Left colon (tissue), 2 donors: ENCODE data around the gene KANK4. TPM values are rescaled to one million over a fixed set of nuclear protein-coding genes. Genes with fewer than 3 reads are reported as not detected.

Experiments
- ATAC-seq: fragments of 200-7000 bp; cut with Tn5 transposase; one replicate; pipeline ENCODE4 v1.9.1; 2020; ENCODE audit warnings: mild to moderate bottlenecking, moderate library complexity
- DNase-seq, 2 donors: peaks; one replicate each; pipeline ENCODE4 v3.0.0-alpha.2; 2020
- intact Hi-C, 2 donors: fragments of 100-400 bp; cut with DNase I in 1 of 2; cut with micrococcal nuclease in 1 of 2; formaldehyde crosslinking; loops; one replicate each; pipeline versions ENCODE4 v1.11.2 to v1.14.0; 2022; cut with DNase I, micrococcal nuclease
- total RNA-seq, 2 donors: library from RNA; stranded (reverse); fragmentation: NEBNext Ultra II Directional; extraction: Animal tissue kit (Norgen Biotek cat#: 25700); gene quantifications; one replicate each; pipeline ENCODE4 v1.2.1, GENCODE V29; 2021
- donor health status: DM: no; HTN: no; CAD: no.
- donor health status: DM: yes; HTN: yes; CAD: no.

KANK4 gene
- total RNA-seq, 2 donors from 2014 or later: 0.50 to 2.8 TPM

DNA sequence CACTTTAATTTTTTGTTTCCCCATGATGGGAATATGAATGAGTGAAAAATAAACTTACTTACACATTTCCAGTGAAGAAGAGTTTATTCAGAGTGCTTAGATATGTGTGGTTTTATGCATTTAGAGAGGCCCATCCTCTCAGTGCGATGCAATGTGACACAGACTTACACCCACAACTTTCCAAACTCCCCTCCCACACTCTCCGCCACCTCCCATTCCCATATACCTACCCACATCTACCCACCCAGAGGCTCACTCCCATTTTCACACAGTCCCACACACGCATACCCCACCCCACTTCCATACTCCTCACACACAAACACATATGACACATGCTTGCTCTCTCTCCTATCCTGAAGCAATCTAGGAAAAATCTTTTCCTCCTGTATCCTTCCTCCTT, 21.9 kb upstream of the KANK4 start:
- ATAC-seq (no peak), DNase-seq (no peak)
- intact Hi-C loops: no loop called here

DNA sequence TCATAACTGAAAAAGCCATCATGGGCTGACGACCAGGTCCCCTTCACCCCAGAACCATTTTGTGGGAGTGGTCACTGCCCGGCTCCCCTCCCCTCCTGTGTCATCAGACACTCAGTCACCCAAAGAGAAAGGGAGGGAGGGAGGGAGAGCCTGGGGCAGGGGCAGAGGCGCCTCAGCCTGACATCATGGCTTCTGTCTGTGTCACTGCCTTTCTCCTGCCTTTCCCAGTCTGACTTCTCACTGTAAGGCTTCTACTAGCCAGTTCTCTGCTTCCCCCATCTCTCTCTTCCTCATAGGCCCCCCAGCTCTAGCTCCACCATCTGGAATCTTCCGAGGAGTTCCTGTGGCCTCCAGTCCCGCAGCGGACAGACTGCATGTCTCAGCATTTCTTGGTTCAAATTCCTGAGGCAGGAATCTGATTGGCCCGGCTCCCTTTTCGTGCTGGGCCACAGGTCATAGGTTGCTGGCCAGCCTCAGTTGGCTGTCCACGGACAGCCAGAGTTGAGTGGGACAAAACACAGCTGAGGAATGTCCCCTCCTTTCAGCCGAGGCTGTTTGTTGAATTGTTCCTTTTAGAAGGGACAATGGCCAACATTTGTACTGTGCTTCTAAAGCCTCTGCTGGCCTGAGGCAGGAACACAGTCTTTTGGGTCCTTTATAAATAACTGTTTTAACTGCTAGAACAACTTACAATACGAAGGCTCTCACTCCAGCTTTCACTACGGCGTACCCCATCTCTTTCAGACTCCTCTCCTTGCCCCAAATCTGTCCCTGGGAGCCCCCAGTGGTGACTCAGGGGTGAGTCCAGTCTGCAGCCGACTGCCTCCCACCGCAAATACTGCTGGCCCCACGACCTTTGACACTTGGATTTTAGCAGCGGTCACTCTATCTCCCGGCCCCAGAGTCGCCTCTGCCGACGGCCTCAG, 18.7 kb upstream of the KANK4 start:
- intact Hi-C loops: no loop called here
- DNase-seq (no peak), ATAC-seq (no peak)

DNA sequence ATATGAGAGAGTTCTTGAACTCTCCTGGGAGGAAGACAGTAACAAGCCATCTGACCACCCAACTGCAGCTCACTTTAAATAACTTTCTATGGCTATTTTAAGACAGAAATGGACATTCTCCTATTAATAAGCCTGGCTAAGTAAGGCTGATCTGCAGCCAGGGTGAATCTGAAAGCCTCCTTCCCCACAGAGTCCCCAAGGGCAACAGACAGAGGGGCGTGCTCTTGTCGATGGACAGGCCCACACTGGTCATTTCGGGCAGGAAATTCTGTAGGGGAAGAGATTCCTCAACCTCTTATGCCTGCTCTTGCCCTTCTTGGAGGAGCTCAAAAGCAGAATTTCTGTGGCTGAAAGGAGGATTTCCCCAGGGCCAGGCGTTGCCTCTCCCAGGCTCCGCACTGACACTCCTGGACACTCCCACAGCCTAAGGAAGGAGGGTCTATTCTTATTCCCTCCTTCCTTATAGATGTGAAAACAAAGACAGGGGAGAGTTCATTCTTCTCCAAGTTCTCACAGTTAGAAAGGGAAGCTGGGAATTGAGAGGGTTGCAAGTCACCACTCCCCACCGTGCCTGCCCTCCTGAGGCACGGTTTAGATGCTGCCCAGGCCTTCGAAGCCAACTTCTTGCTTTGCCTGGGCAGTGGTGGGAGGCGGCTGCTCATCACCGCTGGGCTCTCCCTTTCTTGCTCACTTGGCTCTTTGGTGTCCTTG, 17.9 kb upstream of the KANK4 start:
- DNase-seq (no peak), ATAC-seq (no peak)
- intact Hi-C loops: no loop called here

DNA sequence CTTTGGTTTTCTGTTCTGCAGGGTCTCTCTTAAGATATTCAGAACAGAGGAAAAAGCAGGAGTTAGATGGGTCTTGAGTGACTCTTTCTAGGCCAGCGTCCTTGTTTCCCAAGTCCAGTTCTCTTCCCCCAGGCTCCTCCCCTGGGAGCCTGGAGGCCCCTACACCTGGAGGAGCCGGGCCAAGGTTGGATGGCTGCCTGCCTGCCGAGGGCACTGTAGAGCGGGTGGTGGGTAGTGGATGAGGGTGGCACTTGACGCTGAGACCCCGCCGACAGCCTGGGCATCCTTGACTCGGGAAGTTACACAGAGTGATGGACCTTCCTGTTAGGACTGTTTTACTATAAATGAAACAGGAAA, 17.4 kb upstream of the KANK4 start:
- ATAC-seq (no peak), DNase-seq (no peak)
- intact Hi-C loops: no loop called here

DNA sequence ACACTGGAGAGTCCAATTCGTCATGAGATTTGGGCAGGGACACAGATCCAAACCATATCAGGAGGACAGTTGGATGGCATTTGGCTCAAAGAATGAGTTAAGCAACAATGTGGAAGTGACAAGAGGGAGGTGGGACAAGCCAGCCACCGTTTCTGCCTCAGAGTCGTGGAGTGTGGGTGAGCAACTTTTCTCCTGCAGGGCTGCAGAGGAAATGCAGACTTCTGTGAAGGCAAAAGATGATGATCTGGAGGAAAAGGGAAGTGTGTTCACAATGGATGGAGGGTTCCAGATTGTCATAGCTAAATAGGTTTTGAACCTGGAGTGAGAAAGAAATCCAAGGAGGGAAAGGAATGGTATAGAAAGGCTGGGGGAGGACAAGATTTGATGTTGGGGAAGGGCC, 16.4 kb upstream of the KANK4 start:
- intact Hi-C loops: no loop called here
- no peak for ATAC-seq
- DNase-seq: no peak

DNA sequence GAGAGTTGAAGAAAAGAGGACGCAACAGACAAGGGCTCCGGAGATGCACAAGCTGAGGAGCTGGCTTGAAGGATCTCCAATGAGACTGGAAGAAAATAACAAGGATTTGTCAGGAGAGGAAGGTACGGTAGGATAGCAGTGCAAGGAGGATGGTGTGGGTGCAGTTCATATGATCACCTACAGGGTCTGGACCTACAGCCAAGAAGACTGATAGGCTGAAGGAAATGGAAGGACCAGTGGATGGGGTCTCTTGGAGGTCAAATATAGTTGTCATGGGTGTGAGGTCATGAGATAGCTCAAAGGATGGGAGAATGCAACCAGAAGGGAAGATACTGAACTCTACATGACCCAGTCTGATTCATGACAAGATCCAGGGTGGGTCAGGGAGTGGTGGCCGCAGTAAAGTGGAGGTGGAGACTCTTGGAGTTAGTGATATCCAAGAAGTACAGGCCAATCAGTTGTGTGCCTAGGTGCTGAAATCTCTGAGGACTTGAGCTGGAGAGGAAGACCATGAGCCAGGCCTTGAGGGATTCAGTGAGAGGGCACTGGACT, 15.3 kb upstream of the KANK4 start:
- ATAC-seq (no peak), DNase-seq (no peak)
- intact Hi-C loops: no loop called here

DNA sequence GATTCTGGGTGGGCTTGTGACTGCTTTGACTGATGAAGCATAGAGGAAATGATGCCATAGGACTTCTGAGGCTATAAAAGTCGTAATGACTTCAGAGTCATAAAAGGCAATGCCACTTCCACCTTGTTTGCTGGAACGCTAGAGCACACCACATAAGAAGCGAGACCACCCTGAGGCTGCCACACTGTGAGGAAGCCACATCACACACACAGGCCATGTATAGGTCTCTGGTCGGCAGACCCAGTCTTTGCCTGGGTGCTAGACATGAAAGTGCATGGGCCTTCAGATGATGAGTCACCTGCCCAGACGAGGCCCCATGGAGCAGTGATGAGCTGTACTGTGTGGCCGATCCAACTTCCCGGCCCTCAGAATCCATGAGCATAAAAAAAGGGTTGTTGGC, 14.2 kb upstream of the KANK4 start:
- intact Hi-C loops: no loop called here
- DNase-seq: no peak
- ATAC-seq: no peak

DNA sequence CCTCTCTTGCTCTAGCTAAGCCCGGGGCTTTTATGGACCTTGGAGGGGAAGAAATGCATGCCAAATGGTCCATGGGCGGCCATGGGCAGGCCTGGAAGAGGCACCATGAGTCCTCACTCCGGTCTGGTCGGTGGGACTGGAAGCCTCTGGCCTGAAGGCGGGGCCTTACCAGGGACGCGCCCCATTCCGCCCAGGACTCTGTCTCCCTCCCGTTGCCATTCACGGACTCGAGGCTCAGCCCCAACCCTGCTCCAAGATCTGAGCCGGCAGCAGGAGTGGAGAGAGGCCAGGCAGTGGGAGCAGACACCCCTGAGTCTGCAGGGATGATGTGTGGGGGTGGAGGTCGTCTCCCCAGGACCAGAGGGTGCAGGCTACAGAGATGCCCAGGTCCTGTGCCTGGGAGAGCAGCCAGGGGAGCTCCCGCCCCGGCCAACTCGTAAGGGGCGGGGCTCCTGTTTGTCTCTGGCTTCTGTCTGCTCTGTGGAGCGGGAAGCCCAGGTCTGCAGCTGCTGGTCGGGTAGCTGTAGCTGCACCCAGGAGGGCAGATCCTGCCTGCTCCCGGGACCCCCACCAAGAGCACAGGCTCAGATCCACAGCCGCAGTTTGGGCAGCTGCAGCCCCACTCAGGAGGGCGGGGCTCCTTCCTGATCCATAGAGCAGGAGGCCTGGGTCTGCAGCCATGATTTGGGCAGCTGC, 8.3 kb upstream of the KANK4 start:
- peak in 1 of 2 donors; percentile 26 for DNase-seq
- peak; percentile 91 for ATAC-seq
- intact Hi-C loops: no loop called here

DNA sequence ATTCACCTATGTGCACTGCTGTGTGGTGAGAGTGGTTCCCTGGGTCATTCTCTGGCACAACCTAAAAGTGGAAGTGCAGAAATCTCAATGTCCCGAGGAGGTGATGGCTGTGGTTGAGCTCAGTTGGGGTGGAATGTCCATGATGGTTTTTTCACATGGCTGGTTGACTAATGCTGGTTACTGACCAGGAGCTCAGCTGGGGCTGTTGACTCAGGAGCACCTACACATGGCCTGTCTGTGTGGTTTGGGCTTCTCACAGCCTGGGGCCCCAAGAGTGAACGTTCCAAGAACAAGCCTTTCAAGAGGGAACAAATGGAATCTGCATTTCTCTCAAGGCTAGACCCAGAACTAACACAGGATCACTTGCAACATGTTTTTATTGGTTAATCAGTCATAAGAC, 6.4 kb upstream of the KANK4 start:
- no peak for ATAC-seq

DNA sequence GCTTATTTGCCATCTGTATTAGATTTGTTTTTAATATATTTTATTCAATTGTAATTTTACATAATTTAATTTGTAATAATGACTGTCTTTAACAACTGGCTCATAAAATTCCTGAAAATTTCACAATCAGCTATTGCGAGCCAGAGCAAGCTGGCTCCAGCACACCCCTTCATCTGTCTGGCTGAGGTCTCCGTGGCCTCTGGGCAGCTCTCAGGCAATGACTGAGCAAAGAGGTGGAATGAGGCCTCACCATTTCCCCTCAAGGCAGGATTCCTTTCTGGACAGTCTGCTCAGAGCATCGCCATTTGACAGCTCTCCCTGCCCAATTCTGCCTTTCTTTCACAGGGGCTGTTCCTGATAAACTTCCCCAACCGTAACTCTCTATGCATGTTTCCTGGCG, 5.8 kb upstream of the KANK4 start:
- intact Hi-C loops: no loop called here
- ATAC-seq (no peak), DNase-seq (no peak)

More for the DNA sequence above, 6.4 kb upstream of the KANK4 start:
- intact Hi-C loops: no loop called here
- DNase-seq: no peak

DNA sequence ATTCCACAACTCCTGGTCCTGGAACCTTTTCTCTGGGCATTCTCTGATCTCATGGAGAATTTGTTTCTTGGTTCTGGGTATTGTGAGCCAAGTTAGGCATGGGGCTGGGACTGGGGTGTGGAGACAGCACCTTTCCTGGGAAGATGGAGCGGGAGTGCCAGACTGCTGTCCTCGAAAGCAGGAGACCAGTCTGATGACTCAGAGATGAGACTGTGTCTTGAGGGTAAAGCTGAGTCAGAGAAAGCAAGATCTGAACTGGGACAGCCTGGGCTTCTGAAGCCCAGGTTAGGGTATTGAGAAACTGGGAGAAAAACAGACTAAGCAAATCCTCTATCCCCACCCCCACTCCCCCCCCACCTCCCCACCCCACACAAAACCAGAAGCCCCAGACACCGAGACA, 2.2 kb upstream of the KANK4 start:
- intact Hi-C loops: no loop called here
- no peak for ATAC-seq
- DNase-seq: no peak

DNA sequence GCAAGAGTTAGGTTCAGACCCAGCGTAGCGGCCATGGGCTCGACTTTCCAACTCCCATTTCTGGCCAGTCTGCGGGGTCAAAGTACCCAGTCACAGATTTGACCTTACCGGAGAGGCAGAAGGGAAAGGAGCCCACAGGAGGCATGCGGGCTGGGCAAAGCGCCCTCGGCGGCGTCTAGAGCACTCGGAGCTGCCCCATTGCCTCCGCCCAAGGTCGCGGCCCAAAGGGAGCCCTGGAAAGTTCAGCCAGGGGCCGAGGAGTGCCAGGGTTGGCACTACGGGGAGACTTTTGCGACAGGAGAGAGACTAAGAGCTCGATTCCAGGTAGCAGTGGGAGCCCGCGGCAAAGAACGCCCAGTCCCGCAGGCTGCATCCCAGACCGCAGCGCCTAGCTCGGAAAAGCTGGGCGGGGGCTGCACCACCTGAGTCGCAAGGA, 896 bp downstream of the KANK4 start:
- DNase-seq (no peak), ATAC-seq (peak; percentile 45)
- intact Hi-C loops: no loop called here

DNA sequence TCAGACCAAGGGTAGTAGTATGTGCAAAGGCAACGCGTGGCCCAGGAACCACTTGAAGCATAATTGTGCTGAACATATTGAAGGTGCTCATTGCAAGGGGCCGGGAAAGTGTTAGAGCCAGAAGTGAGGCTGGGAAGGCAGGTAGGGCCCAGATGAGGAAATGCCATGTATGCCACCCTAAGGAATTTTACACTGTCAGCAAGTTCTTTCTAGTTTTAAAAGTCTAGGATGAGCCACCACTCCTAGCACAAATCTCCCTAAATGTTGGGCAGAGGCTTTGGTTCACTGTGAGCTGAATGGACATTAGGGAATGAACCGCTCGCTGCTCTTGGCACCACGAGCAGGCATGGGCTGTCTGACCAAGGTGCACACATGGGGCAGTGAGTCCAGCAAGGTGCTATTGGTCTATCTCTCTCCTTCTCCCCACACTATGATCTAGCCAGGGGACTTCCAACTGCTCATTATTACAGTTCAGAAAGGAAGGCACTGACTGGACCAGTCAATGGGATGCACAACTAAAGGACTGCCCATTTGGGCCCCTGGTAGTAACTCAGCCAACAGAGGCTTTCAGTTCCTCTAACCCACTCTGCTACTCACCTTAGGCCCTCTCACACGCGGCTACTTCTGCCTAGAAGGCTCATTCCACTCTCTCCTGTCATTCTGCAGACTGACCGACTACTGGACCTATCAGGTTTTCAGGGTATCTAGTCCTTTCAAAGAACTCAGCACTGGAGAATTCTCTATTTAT, 2.0 kb downstream of the KANK4 start:
- no peak for ATAC-seq
- intact Hi-C loops: no loop called here
- DNase-seq: no peak

DNA sequence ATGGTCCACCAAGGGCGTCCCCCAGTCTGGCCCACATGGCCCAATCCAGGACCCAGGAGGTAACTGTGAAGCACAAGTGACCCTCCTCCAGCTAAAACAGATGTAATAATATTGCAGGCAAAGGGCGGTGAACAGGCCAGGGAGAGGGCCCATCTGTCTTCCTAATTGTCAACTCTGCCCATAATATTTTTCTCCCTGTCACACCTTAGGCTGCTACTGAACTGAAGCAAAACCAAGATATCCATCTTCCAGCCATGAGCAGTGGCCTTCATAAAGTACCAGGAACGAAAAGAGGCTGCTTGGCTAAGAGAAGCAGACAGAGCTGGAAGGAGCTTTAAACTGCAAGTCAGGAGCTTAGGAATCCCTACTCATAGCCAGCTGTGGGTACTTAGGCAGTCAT, 3.1 kb downstream of the KANK4 start:
- ATAC-seq (no peak), DNase-seq (no peak)
- intact Hi-C loops: no loop called here

DNA sequence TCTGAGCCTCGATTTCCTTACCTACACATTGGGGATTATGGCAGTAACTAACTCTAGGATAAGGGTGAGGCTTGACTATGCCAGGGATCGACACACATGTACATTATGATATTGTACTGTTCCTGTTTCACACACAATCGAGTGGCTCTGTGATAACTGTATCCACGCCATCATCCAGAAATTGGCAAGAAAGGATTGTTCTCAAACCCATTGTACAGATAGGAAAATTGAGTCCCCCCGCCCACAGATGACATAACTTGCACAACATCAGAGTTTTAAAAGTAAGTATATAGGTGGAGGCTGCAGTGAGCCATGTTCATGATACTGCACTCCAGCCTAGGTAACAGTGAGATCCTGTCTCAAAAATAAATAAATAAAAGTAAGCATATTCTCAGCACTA, 3.8 kb downstream of the KANK4 start:
- no peak for ATAC-seq
- intact Hi-C loops: no loop called here
- no peak for DNase-seq

DNA sequence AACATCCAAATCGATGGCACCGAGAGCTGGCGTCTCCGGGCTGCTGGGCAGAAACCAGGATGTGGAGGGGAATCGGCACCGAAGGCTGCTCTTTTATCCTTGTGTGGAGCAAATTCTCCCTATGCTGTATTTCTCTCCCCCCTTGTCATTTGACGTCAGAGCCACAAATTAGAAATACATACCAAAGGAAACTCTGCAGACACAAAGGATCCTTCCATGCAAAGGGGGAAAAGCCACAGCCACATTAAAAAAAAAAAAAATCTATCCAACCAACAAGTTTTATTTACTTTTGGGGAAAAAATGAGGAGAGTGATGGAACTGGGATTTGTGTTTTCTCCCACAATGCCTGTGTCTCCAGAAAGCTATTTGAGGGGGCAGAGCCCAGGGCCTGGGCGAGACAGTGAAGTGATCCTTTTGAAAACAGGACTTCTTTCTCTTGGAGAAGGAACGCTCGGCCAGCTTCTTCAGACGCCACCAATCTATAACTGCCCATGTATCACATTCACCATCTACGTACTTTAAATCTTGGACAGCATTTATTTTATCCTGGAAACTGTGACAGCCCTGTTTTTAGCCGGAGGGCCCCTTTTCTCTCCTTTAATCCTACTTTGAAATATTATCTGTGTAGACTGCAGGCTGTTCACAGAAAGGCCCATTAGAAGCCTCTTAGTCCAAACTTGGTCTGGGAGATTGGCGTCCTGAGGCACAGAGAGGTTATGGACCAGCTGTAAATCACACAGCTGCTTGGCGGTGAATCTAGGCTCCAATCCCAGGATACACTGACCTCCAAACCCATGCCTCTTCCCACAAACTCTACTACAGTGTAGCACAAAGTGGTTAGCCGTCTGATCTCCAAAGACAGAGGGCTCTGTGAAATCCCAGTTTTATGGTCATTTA, 4.5 kb downstream of the KANK4 start:
- ATAC-seq: no peak
- intact Hi-C loops: no loop called here
- no peak for DNase-seq

DNA sequence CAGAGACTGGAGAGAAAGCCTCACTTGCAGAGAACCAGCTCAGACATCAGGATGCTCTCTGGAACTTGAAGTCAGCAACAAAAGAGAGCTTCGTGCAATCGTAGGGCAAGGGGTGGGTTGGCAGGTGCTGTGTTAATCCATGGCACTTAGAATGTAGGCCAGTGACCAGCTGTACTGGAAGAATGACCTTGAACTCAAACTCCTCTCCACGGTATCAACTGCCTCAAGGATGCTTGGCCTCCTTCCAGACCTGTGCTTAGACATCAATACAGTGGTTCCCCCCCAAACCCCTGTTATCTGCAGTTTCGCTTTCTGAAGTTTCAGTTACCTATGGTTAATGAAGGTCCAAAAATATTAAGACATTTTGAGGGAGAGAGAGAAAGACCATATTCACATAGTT, 6.5 kb downstream of the KANK4 start:
- intact Hi-C loops: no loop called here
- DNase-seq (no peak), ATAC-seq (no peak)

DNA sequence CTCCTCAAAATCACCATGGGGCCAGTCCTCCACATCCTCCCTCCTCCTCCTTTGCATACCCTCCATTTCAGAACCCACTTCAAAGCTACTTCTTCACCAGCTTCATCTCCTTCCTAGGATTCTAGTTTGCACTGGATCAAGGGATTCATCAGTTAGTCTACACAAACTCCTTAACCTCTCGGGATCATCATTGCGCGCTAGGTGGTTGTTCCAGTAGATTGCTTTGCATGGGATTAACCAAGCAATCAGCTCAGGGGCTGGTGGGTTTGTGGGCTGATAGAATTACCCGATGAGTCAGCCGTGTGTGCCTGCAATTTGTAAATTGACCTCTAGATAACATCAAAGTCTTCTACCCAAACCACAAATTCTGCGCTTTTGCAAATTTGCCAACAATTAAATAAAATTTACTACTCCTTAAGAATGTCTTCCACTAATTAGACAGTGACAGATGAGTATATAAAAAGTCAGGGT, 7.7 kb downstream of the KANK4 start:
- no peak for ATAC-seq
- no peak for DNase-seq
- intact Hi-C loops: no loop called here
